GM12872 (cell line): ENCODE data around the gene TMEM205.
A peak's percentile ranks its signal among the peaks of the same experiment; 100 is the strongest.

Experiments
- TF ChIP-seq, protein P1 (sequence below): IDR thresholded peaks from 3 replicates; pipeline ENCODE4 v1.5.1; 2011; ENCODE audit warnings: low read depth, mild to moderate bottlenecking, low read length, moderate library complexity; ENCODE audit not compliant: insufficient read depth

TMEM205 gene

DNA sequence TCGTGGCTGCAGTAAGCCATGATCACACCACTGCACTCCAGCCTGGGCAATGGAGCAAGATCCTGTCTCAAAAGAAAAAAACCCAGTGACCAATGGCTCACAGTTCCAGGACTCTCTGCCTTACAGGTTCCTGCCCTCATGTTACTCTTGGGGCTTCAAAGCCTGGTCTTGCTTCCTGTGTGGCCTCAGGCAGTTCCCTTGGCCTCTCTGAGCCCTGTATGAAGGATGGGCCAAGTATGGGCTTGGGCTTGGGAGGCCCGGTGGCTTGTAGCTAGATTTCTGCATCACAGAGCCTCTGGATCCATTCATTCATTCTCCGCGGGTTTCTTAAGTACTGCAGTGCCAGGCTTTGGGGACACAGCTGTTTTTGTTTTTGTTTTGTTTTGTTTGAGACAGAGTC, 50.9 kb downstream of the TMEM205 start:
- TF ChIP-seq, protein P1, sequence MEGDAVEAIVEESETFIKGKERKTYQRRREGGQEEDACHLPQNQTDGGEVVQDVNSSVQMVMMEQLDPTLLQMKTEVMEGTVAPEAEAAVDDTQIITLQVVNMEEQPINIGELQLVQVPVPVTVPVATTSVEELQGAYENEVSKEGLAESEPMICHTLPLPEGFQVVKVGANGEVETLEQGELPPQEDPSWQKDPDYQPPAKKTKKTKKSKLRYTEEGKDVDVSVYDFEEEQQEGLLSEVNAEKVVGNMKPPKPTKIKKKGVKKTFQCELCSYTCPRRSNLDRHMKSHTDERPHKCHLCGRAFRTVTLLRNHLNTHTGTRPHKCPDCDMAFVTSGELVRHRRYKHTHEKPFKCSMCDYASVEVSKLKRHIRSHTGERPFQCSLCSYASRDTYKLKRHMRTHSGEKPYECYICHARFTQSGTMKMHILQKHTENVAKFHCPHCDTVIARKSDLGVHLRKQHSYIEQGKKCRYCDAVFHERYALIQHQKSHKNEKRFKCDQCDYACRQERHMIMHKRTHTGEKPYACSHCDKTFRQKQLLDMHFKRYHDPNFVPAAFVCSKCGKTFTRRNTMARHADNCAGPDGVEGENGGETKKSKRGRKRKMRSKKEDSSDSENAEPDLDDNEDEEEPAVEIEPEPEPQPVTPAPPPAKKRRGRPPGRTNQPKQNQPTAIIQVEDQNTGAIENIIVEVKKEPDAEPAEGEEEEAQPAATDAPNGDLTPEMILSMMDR = no peak

DNA sequence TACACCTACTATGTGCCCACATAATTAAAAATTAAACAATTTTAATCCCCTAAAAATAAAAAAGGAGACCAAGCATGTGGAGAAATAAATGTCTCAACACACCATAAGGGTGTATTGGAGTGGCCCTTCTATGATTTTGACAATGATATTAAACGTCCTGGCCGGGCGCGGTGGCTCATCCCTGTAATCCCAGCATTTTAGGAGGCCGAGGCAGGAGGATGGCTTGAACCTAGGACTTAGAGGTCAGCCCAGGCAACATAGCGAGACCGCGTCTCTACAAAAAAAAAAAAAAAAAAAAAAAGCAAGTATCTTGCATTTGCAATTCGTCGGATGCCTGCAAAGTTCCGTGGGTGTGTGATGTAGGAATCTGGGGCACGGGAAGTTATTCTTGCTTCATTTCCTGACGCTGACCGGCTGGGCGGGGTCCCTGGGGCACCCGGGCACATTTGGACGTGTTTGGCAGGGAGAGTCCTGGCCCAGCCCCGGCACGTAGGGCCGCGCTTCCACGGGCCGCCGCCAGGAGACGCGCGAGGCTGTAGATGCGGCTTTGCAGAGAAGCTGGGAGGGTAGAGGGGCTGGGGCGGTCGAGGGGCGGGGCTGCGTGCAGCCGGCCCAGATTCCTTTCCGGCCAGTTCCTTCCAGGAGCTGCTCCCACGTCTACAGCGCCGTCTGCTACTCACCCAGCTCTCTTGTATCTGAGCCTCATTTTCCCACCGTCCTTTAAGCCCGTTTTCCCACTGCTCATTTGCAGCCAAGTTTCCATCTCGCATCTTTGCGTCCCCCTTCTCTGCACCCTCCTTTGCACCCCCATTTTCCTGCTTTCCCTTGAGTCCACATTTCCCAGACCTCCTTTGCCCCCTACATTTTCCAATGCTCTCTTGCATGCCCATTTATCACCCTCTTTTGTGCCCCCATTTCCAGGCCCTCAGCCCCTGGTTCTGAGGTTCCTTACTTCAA, 52.4 kb downstream of the TMEM205 start:
- TF ChIP-seq, protein P1 = peak; percentile 97
